Loucy (cell line): ENCODE results near the gene GFRA1.

ENCODE experiments used
- H2AFZ ChIP-seq: fragments of 200-600 bp; sonication (generic); 2 replicates; pipeline ENCODE4 v1.6.0; 2016; ENCODE audit warnings: antibody characterized with exemption, mild to moderate bottlenecking, low read length, moderate library complexity
- H3F3A ChIP-seq: fragments of 200-600 bp; 2 replicates; pipeline ENCODE4 v1.6.0; 2016; ENCODE audit warnings: antibody characterized with exemption, low read depth, mild to moderate bottlenecking
- H3K27me3 ChIP-seq: fragments of 200-600 bp; sonication (generic); 2 replicates; pipeline ENCODE4 v1.6.1; 2014; ENCODE audit warnings: low read length, mild to moderate bottlenecking; ENCODE audit not compliant: insufficient read depth, poor library complexity, severe bottlenecking
- H3K36me3 ChIP-seq: fragments of 200-600 bp; sonication (generic); 2 replicates; pipeline ENCODE4 v1.6.1; 2016; ENCODE audit warnings: low read length; ENCODE audit not compliant: insufficient read depth
- H3K4me1 ChIP-seq: fragments of 200-600 bp; sonication (generic); 2 replicates; pipeline ENCODE4 v1.5.1; 2014; ENCODE audit warnings: low read length, mild to moderate bottlenecking; ENCODE audit not compliant: insufficient read depth, poor library complexity, severe bottlenecking
- H3K4me2 ChIP-seq: fragments of 200-600 bp; sonication (generic); 2 replicates; pipeline ENCODE4 v1.6.0; 2014; ENCODE audit warnings: antibody characterized with exemption, low read length, low read depth, mild to moderate bottlenecking; ENCODE audit not compliant: poor library complexity, severe bottlenecking
- H3K4me3 ChIP-seq: fragments of 200-600 bp; sonication (generic); 2 replicates; pipeline ENCODE4 v1.5.1; 2014; ENCODE audit warnings: low read length, mild to moderate bottlenecking, mixed read lengths; ENCODE audit not compliant: poor library complexity, severe bottlenecking
- H3K79me2 ChIP-seq: fragments of 200-600 bp; sonication (generic); 2 replicates; pipeline ENCODE4 v1.6.1; 2014; ENCODE audit warnings: low read length; ENCODE audit not compliant: insufficient read depth
- H3K9ac ChIP-seq: fragments of 200-600 bp; sonication (generic); 2 replicates; pipeline ENCODE4 v1.6.0; 2014; ENCODE audit warnings: mild to moderate bottlenecking, low read depth, low read length, moderate library complexity; ENCODE audit not compliant: poor library complexity, severe bottlenecking
- H3K9me2 ChIP-seq: fragments of 200-600 bp; sonication (generic); replicated peaks from 2 replicates; pipeline ENCODE4 v1.6.1; 2016; ENCODE audit warnings: low read depth, low read length, mixed read lengths
- H3K9me3 ChIP-seq: fragments of 200-600 bp; sonication (generic); 2 replicates; pipeline ENCODE4 v1.6.1; 2014; ENCODE audit warnings: mild to moderate bottlenecking, antibody characterized with exemption, low read length, low read depth; ENCODE audit not compliant: insufficient read depth
- H4K20me1 ChIP-seq: fragments of 200-600 bp; sonication (generic); 2 replicates; pipeline ENCODE4 v1.6.0; 2014; ENCODE audit warnings: antibody characterized with exemption, low read length, mild to moderate bottlenecking; ENCODE audit not compliant: insufficient read depth, poor library complexity, severe bottlenecking
- EZH2phosphoT487 ChIP-seq: fragments of 200-600 bp; IDR thresholded peaks from 2 replicates; pipeline ENCODE4 v1.6.1; 2018; ENCODE audit warnings: antibody characterized with exemption, mild to moderate bottlenecking, moderate library complexity, borderline replicate concordance
- TF ChIP-seq, protein P1 (sequence below): fragments of 200-600 bp; sonication (generic); conservative IDR thresholded peaks from 2 replicates; pipeline ENCODE4 v1.5.1; 2014; ENCODE audit warnings: mild to moderate bottlenecking, antibody characterized with exemption, low read length

GFRA1 gene

DNA sequence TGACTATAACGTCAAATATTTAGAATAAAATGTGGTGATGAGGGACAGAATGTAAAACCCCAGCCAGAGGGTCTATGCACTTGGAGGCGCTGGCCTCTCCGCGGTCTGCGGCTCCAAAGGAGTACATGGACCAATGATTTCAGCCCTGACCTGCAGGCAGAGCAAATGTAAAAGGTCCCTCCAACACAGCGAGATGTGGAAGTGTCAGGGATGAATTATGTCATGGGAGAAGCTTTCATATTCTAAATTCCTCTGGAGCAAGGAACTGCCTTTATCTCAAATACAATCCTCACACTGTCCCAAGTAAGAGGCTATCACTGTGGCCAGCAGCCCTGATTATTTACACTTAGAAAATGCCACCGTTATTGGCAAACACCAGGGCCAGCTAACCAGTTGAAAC, 139.4 kb downstream of the GFRA1 start:
- Histone ChIP-seq H4K20me1 (no peaks in the 10 kb centered on the region), H3K4me1 (peaks cover 48% of the 10 kb centered on the region), H3K36me3 (0 out of 2 replicates have a peak, but pooled peaks cover 4% of the 10 kb centered on the region), H2AFZ (no peak overlapping the region), H3K27me3 (no peaks in the 10 kb centered on the region), H3K9me2 (no peaks in the 10 kb centered on the region), H3K79me2 (0 out of 2 replicates have a peak, but pooled peaks cover 10% of the 10 kb centered on the region), H3K9me3 (peaks cover 5% of the 10 kb centered on the region; the same call in 1 of the 2 replicates), H3K4me2 (peak overlapping the region; percentile 54), H3F3A (no peaks in the 10 kb centered on the region; the same call in 1 of the 2 replicates), H3K4me3 (no peak overlapping the region), H3K9ac (no peak overlapping the region)
- TF ChIP-seq, protein P1, sequence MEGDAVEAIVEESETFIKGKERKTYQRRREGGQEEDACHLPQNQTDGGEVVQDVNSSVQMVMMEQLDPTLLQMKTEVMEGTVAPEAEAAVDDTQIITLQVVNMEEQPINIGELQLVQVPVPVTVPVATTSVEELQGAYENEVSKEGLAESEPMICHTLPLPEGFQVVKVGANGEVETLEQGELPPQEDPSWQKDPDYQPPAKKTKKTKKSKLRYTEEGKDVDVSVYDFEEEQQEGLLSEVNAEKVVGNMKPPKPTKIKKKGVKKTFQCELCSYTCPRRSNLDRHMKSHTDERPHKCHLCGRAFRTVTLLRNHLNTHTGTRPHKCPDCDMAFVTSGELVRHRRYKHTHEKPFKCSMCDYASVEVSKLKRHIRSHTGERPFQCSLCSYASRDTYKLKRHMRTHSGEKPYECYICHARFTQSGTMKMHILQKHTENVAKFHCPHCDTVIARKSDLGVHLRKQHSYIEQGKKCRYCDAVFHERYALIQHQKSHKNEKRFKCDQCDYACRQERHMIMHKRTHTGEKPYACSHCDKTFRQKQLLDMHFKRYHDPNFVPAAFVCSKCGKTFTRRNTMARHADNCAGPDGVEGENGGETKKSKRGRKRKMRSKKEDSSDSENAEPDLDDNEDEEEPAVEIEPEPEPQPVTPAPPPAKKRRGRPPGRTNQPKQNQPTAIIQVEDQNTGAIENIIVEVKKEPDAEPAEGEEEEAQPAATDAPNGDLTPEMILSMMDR, result no peak
- no peak for TF ChIP-seq EZH2phosphoT487

DNA sequence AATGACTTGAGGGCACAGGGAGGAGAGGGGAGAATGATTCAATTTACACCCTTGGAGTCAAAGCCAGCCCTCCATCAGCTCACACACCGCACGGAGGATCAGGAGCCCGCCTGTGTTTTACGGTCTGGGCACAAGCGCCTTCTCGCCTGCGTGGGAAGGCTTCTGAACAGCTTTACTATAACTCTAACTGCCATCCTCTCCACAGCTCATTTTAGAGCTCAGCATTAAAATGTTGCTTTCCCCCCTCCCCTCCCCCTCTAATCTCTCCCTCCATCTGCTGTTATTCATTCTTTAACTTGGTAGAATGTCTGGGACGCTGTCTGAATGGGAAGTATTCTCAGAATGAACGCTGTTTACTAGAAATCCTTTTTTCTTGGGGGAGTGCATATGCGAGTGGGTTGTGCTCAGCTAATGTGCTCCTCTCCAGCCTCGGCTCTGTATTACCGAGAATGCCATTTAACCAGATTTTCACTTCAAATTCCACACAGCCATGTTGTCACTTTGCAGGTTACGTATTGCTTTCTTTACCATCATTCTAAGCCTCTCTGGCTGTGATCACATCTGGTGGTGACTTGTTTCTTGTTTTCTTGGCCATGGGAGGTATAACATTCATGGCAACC, 140.1 kb downstream of the GFRA1 start:
- H3K4me1 ChIP-seq, result peaks cover 51% of the 10 kb centered on the region
- 0 out of 2 replicates have a peak, but pooled peaks cover 10% of the 10 kb centered on the region for H3K79me2 ChIP-seq
- H3K27me3 ChIP-seq, result no peaks in the 10 kb centered on the region
- H3K9me3 ChIP-seq, result peaks cover 5% of the 10 kb centered on the region; the same call in 1 of the 2 replicates
- TF ChIP-seq, protein P1, result no peak
- TF ChIP-seq EZH2phosphoT487, result no peak
- H3K4me3 ChIP-seq, result peak overlapping the region; percentile 23
- H3F3A ChIP-seq, result no peaks in the 10 kb centered on the region; the same call in 1 of the 2 replicates
- H3K4me2 ChIP-seq, result peak overlapping the region; percentile 54
- H3K9me2 ChIP-seq, result no peaks in the 10 kb centered on the region
- H3K36me3 ChIP-seq, result 0 out of 2 replicates have a peak, but pooled peaks cover 4% of the 10 kb centered on the region
- H3K9ac ChIP-seq, result peak overlapping the region; percentile 2
- peak overlapping the region; percentile 1 for H2AFZ ChIP-seq
- no peaks in the 10 kb centered on the region for H4K20me1 ChIP-seq

DNA sequence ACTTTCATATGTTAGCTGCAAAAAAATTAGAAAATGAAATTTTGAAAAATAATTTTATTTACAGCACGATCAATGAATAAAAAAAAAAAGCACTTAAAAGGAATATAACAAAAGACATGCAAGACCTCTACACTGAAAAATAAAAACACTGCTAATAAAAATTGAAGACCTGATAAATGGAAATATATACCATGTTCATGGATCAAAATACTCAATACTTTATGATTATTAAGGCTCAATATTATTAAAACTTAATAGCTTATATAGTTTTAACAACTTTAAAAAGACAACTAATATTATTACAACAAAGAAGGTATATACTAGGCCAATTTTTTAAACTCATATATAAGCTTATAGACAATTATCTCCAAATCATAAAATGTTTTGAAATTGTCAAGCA, 143.0 kb downstream of the GFRA1 start:
- peaks cover 17% of the 10 kb centered on the region; the same call in 1 of the 2 replicates for H3K79me2 ChIP-seq
- no peaks in the 10 kb centered on the region for H4K20me1 ChIP-seq
- H3K4me1 ChIP-seq, result peaks cover 59% of the 10 kb centered on the region
- no peaks in the 10 kb centered on the region for H3K27me3 ChIP-seq
- TF ChIP-seq, protein P1, result no peak
- no peak for TF ChIP-seq EZH2phosphoT487
- H3F3A ChIP-seq, result no peaks in the 10 kb centered on the region; the same call in 1 of the 2 replicates
- H3K9me2 ChIP-seq, result no peaks in the 10 kb centered on the region
- no peak overlapping the region for H2AFZ ChIP-seq
- no peak overlapping the region for H3K9ac ChIP-seq
- H3K4me2 ChIP-seq, result no peak overlapping the region
- peaks cover 9% of the 10 kb centered on the region; the same call in 1 of the 2 replicates for H3K36me3 ChIP-seq
- no peak overlapping the region for H3K4me3 ChIP-seq
- peaks cover 5% of the 10 kb centered on the region; the same call in 1 of the 2 replicates for H3K9me3 ChIP-seq
